HL-60 (cell line): ENCODE data around the gene MSH3.
A peak's percentile ranks its signal among the peaks of the same experiment; 100 is the strongest.

Experiments used
- DNase-seq, 2 experiments: peaks; one replicate each; pipeline ENCODE4 v3.0.0-alpha.2; 2010 to 2020; ENCODE audit warnings: low read depth in 1 of 2, low spot score in 1 of 2
- H3K27ac ChIP-seq: fragments of 250-450 bp; sonication (Bioruptor Pico); replicated peaks from 2 replicates; pipeline ENCODE4 v1.5.1; 2020; ENCODE audit warnings: mild to moderate bottlenecking, moderate library complexity
- H3K27me3 ChIP-seq: fragments of 250-450 bp; sonication (Bioruptor Pico); 2 replicates; pipeline ENCODE4 v1.5.1; 2021; ENCODE audit warnings: mild to moderate bottlenecking, moderate library complexity; ENCODE audit not compliant: insufficient read depth, poor library complexity, severe bottlenecking
- H3K4me3 ChIP-seq: replicated peaks from 2 replicates; pipeline ENCODE4 v1.5.1; 2011; ENCODE audit warnings: mild to moderate bottlenecking, control low read depth, low read length; ENCODE audit not compliant: insufficient read depth
- GABPA ChIP-seq: IDR thresholded peaks from 2 replicates; pipeline ENCODE4 v1.6.1; 2012; ENCODE audit warnings: low read depth
- POLR2AphosphoS5 ChIP-seq: IDR thresholded peaks from 2 replicates; pipeline ENCODE4 v1.6.1; 2012; ENCODE audit warnings: low read depth
- SPI1 ChIP-seq: IDR thresholded peaks from 2 replicates; pipeline ENCODE4 v1.6.1; 2012; ENCODE audit warnings: low read depth, mild to moderate bottlenecking, borderline replicate concordance
- long read RNA-seq: library from polyadenylated mRNA; unstranded; transcript quantifications from one replicate; pipeline ENCODE4 v2.0.0, GENCODE V29; 2020
- TF ChIP-seq, protein P1 (sequence below): IDR thresholded peaks from 2 replicates; pipeline ENCODE4 v1.6.1; 2012; ENCODE audit warnings: low read depth; ENCODE audit not compliant: insufficient replicate concordance
- TF ChIP-seq, protein P2 (sequence below): IDR thresholded peaks from one replicate; pipeline ENCODE4 v1.5.1; 2011; ENCODE audit warnings: low read length, control low read depth, inconsistent platforms; ENCODE audit not compliant: insufficient read depth

Gene MSH3
- long read RNA-seq, full-length matches to known transcripts, result 2 of 19 reads
- long read RNA-seq, partial matches to known transcripts, result 17 of 19 reads
- long read RNA-seq, other reads (novel, unspliced or antisense), result 0 of 19 reads

DNA sequence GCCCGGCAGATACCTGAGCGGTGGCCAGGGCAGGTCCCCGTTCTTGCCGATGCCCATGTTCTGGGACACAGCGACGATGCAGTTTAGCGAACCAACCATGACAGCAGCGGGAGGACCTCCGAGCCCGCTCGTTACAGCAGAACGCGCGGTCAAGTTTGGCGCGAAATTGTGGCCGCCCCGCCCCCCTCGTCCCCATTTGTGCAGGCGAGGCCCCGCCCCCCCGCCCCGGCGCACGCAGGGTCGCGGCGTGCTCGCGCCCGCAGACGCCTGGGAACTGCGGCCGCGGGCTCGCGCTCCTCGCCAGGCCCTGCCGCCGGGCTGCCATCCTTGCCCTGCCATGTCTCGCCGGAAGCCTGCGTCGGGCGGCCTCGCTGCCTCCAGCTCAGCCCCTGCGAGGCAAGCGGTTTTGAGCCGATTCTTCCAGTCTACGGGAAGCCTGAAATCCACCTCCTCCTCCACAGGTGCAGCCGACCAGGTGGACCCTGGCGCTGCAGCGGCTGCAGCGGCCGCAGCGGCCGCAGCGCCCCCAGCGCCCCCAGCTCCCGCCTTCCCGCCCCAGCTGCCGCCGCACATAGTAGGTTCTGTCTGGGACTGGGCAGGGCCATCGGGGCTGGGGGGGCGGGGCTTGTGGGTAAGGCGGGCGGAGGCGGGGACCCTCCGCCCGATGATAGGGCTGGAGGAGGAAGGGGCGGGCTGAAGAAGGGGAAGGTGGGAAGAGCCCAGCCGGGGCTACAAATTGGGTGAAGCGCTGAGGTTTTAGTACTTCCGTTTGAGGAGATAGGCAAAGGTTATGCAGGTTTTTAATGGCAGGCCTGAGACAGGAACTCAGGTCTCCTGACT lies at the start of gene MSH3, which contains the start of gene DHFR:
TSS of gene MSH3 (plus strand) at position 262 of the 840 bp plus-strand sequence. CDS start at position 338, 76 bp downstream.
TSS of gene DHFR (minus strand) at position 593 of the 840 bp plus-strand sequence. CDS start at position 99, 494 bp downstream.
- peak; percentile 60 to 85 for DNase-seq
- no peak for TF ChIP-seq GABPA
- no peak for TF ChIP-seq SPI1
- peak; percentile 65 for TF ChIP-seq POLR2AphosphoS5
- Histone ChIP-seq H3K27ac (peak within 1 kb of the TSS; percentile 92), H3K4me3 (peak within 1 kb of the TSS; percentile 72), H3K27me3 (no peaks in the 10 kb centered on the region)

DNA sequence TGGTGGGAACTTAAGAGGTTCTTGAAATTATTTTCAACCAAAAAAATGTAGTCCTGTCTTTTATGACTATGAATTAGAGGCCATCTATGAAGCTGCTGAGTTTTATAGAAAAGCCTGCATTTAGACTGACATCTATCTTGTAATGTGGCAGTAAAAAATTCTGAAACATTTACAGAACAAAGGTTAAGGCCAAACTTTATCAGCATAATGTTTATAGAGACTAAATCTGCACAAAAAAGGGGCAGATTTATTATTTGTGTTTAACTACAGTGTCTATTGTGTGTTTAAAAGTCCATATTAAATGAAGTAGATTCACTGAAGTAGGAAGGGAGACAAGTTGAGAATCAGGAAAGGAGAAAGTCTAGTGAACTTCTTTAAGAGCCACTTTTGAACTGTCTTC lies 47.1 kb upstream of the MSH3 start:
- no peak overlapping the region for H3K27ac ChIP-seq
- no peak for DNase-seq
- H3K4me3 ChIP-seq, result no peak overlapping the region
- no peaks in the 10 kb centered on the region for H3K27me3 ChIP-seq
- TF ChIP-seq, protein P1, sequence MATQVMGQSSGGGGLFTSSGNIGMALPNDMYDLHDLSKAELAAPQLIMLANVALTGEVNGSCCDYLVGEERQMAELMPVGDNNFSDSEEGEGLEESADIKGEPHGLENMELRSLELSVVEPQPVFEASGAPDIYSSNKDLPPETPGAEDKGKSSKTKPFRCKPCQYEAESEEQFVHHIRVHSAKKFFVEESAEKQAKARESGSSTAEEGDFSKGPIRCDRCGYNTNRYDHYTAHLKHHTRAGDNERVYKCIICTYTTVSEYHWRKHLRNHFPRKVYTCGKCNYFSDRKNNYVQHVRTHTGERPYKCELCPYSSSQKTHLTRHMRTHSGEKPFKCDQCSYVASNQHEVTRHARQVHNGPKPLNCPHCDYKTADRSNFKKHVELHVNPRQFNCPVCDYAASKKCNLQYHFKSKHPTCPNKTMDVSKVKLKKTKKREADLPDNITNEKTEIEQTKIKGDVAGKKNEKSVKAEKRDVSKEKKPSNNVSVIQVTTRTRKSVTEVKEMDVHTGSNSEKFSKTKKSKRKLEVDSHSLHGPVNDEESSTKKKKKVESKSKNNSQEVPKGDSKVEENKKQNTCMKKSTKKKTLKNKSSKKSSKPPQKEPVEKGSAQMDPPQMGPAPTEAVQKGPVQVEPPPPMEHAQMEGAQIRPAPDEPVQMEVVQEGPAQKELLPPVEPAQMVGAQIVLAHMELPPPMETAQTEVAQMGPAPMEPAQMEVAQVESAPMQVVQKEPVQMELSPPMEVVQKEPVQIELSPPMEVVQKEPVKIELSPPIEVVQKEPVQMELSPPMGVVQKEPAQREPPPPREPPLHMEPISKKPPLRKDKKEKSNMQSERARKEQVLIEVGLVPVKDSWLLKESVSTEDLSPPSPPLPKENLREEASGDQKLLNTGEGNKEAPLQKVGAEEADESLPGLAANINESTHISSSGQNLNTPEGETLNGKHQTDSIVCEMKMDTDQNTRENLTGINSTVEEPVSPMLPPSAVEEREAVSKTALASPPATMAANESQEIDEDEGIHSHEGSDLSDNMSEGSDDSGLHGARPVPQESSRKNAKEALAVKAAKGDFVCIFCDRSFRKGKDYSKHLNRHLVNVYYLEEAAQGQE, result no peak
- TF ChIP-seq, protein P2, sequence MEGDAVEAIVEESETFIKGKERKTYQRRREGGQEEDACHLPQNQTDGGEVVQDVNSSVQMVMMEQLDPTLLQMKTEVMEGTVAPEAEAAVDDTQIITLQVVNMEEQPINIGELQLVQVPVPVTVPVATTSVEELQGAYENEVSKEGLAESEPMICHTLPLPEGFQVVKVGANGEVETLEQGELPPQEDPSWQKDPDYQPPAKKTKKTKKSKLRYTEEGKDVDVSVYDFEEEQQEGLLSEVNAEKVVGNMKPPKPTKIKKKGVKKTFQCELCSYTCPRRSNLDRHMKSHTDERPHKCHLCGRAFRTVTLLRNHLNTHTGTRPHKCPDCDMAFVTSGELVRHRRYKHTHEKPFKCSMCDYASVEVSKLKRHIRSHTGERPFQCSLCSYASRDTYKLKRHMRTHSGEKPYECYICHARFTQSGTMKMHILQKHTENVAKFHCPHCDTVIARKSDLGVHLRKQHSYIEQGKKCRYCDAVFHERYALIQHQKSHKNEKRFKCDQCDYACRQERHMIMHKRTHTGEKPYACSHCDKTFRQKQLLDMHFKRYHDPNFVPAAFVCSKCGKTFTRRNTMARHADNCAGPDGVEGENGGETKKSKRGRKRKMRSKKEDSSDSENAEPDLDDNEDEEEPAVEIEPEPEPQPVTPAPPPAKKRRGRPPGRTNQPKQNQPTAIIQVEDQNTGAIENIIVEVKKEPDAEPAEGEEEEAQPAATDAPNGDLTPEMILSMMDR, result no peak
- no peak for TF ChIP-seq SPI1
- no peak for TF ChIP-seq POLR2AphosphoS5
- no peak for TF ChIP-seq GABPA

DNA sequence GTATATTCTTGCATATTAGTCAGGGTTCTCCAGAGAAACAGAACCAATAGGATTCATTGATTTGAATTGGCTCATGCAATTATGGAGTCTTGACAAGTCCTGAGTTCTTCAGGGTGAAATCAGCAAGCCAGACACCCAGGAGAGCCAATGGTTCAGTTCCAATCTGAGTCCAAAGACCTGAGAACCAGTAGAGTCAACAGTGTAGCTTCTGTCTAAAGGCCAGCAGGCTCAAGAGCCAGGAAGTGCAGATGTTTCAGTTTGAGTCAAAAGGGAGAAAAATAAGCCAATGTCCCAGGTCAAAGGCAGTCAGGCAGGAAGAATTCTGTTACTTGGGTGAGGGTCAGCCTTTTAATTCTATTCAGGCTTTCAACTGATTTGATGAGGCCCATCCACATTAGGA lies 46.6 kb upstream of the MSH3 start:
- no peak overlapping the region for H3K4me3 ChIP-seq
- no peak for DNase-seq
- H3K27ac ChIP-seq, result peak overlapping the region; percentile 65
- TF ChIP-seq, protein P2, result no peak
- no peak for TF ChIP-seq POLR2AphosphoS5
- no peak for TF ChIP-seq GABPA
- TF ChIP-seq, protein P1, result no peak
- no peak for TF ChIP-seq SPI1
- no peaks in the 10 kb centered on the region for H3K27me3 ChIP-seq

DNA sequence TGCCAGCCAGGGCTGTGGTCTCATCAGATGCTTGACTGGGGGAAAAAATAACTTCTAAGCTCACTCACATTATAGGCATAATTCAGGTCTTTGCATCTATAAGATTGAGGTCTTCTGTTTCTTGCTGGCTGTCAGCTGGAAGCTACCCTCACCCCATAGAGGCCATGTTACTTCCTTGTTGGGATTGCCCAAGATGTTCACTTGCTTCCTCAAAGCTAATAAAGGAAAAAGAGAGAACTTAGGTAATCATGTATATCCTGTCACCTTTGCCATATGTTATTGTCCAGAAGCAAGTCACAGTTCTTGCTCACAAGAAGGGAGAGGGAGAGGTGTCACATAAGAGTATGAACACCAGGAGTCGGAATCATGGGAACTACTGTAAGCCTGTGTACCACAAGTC lies 45.7 kb upstream of the MSH3 start:
- Histone ChIP-seq H3K4me3 (no peak overlapping the region), H3K27ac (peak overlapping the region; percentile 65), H3K27me3 (no peaks in the 10 kb centered on the region)
- peak; percentile 22 to 64 for DNase-seq
- TF ChIP-seq SPI1 (no peak), GABPA (no peak)
